ENCODE measurements around the gene RSF1.

Gene RSF1

DNA sequence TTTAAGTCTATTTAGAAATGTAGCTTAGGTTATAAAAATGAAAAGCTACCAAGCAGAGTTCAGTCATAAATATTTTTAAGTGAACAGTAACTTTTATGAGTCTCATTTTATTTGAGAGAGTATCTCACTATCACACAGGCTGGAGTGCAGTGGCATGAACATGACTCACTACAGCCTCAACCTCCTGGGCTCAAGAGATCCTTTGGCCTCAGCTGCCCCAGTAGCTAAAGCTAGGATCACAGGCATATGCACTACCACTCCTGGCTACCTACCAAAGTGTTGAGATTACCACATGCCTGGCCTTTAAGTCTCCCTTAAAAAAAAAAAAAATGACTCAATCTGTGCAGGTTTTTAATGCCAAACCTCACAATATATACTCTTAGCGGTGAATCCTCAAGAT, 148.3 kb downstream of the RSF1 start:
- Histone ChIP-seq H3K9me3 (ENCODE audit: control insufficient read depth in 5 of 5, low read length in 5 of 5) (no peaks in the 10 kb centered on the region), H3K9ac (ENCODE audit: low read length in 5 of 5) (no peak overlapping the region), H3K27ac (ENCODE audit: low read depth, low read length) (no peak overlapping the region), H3K4me1 (ENCODE audit: control insufficient read depth in 5 of 5, insufficient read depth in 5 of 5, low read length in 5 of 5) (no peaks in the 10 kb centered on the region), H3K36me3 (ENCODE audit: control insufficient read depth in 5 of 5, insufficient read depth in 5 of 5, low read length in 5 of 5) (peaks cover 48 to 91% (median 72%) of the 10 kb centered on the region in 5 donors), H3K4me3 (ENCODE audit: low read depth in 1 of 5, low read length in 5 of 5) (no peak overlapping the region), H3K27me3 (ENCODE audit: control insufficient read depth in 5 of 5, insufficient read depth in 4 of 5, low read length in 5 of 5) (no peaks in the 10 kb centered on the region)

DNA sequence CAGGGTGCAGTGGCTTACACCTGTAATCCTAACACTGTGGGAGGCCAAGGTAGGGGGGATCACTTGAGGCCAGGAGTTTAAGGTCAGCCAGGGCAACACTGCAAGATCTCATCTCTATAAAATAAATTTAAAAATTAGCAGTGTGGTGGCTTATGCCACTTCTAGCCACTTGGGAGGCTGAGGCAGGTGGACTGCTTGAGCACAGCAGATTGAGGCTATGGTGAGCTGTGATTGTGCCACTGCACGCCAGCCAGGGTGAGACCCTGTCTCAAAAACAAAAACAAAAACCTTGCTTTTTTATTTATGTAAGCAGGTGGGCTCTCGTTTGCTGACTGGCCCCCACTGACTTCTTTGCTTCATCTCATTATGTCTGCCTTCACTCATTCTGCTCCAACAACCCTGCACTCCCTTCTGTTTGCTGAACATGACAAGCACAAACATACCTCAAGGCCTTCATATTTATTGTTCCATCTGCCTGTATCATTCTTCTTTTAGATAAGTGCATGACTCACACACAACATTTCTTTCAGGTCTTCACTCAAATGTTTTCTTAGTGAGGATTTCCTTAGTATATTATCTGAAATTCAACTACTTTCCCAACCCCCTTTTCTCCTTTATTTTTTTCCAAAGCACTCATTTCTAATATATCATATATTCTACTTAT, 150.5 kb downstream of the RSF1 start:
- Histone ChIP-seq H3K9ac (ENCODE audit: low read length in 5 of 5) (no peak overlapping the region), H3K27ac (ENCODE audit: low read depth, low read length) (no peak overlapping the region), H3K36me3 (ENCODE audit: control insufficient read depth in 5 of 5, insufficient read depth in 5 of 5, low read length in 5 of 5) (peaks cover 39 to 81% (median 59%) of the 10 kb centered on the region in 5 donors), H3K4me3 (ENCODE audit: low read depth in 1 of 5, low read length in 5 of 5) (no peak overlapping the region), H3K4me1 (ENCODE audit: control insufficient read depth in 5 of 5, insufficient read depth in 5 of 5, low read length in 5 of 5) (no peaks in the 10 kb centered on the region), H3K9me3 (ENCODE audit: control insufficient read depth in 5 of 5, low read length in 5 of 5) (no peaks in the 10 kb centered on the region), H3K27me3 (ENCODE audit: control insufficient read depth in 5 of 5, insufficient read depth in 4 of 5, low read length in 5 of 5) (no peaks in the 10 kb centered on the region)

DNA sequence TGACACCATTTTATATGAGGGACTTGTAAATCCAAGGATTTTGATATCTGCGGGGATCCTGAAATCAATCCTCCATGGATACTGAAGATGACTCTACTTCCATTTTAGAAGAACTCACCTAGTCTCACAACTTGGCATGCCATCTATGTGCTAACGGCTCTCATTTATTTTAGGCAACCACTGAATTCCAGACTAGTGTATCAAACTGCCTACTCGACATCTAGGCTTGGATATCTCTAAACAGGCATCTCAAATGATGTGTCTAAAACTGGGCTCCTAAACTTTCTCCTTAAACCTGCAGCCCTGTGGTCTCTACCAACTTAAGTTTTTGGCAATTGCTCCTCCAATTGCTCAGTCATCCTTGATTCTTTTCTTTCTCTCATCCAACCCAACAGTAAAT, 151.8 kb downstream of the RSF1 start:
- no peaks in the 10 kb centered on the region for H3K9me3 ChIP-seq (ENCODE audit: control insufficient read depth in 5 of 5, low read length in 5 of 5)
- peaks cover 43 to 77% (median 52%) of the 10 kb centered on the region in 5 donors for H3K36me3 ChIP-seq (ENCODE audit: control insufficient read depth in 5 of 5, insufficient read depth in 5 of 5, low read length in 5 of 5)
- no peak overlapping the region for H3K27ac ChIP-seq (ENCODE audit: low read depth, low read length)
- no peak overlapping the region for H3K9ac ChIP-seq (ENCODE audit: low read length in 5 of 5)
- H3K4me1 ChIP-seq (ENCODE audit: control insufficient read depth in 5 of 5, insufficient read depth in 5 of 5, low read length in 5 of 5): no peaks in the 10 kb centered on the region
- no peak overlapping the region for H3K4me3 ChIP-seq (ENCODE audit: low read depth in 1 of 5, low read length in 5 of 5)
- no peaks in the 10 kb centered on the region for H3K27me3 ChIP-seq (ENCODE audit: control insufficient read depth in 5 of 5, insufficient read depth in 4 of 5, low read length in 5 of 5)

DNA sequence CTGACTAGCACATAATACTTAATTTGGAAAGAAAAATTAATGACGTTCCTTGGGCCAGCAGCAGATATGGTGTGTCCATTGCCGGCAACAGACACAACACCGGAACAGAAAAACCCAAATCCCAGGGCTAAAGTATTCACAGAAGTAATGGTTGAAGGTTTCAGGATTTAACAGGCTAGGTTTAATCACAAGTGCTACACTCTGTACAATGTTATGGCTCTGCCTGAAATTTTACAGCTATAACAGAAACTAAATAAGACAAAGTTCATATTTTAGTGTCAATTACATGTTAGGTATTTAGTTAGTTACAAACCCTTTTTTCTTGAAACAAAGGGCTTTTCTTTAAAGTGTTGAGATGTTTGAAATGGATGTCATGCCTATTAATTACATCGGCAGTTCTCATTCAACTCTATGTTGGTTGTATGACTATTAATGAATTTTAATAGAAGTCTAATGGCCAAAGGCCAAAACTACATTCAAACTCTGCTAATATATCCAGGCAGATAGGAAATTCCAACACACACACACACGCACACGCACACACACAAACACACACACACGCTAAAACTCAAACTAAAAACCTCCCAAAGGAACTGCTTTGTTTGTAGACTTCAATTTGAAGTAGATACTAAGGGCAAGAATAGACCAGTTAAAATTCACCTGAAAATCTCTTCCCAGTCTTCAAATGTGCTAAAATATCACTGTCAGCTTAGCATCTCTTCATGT, 155.1 kb downstream of the RSF1 start:
- no peak overlapping the region for H3K9ac ChIP-seq (ENCODE audit: low read length in 5 of 5)
- no peaks in the 10 kb centered on the region for H3K27me3 ChIP-seq (ENCODE audit: control insufficient read depth in 5 of 5, insufficient read depth in 4 of 5, low read length in 5 of 5)
- no peak overlapping the region for H3K27ac ChIP-seq (ENCODE audit: low read depth, low read length)
- peaks cover 33 to 52% (median 42%) of the 10 kb centered on the region in 5 donors for H3K36me3 ChIP-seq (ENCODE audit: control insufficient read depth in 5 of 5, insufficient read depth in 5 of 5, low read length in 5 of 5)
- no peak overlapping the region for H3K4me3 ChIP-seq (ENCODE audit: low read depth in 1 of 5, low read length in 5 of 5)
- H3K4me1 ChIP-seq (ENCODE audit: control insufficient read depth in 5 of 5, insufficient read depth in 5 of 5, low read length in 5 of 5): no peaks in the 10 kb centered on the region
- H3K9me3 ChIP-seq (ENCODE audit: control insufficient read depth in 5 of 5, low read length in 5 of 5): no peaks in the 10 kb centered on the region

DNA sequence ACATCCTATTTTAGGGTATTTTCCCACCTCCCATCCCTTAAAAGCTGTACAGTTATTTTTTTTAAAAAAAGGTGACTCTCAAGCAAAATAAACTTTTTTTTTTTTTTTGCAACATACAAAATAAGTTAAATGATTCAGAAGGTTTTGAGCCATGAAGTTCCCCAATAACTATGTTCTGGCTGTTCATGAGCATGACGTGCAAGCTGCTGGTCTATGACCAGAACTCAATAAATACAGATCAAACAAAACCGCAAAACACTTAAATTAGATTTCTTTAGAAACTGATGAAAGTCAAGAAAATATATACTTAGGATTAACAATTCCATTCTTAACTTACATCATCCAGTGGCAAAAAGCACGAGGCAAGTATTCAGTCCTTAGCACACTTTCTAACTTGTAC, 158.9 kb downstream of the RSF1 start:
- no peaks in the 10 kb centered on the region for H3K27me3 ChIP-seq (ENCODE audit: control insufficient read depth in 5 of 5, insufficient read depth in 4 of 5, low read length in 5 of 5)
- H3K9me3 ChIP-seq (ENCODE audit: control insufficient read depth in 5 of 5, low read length in 5 of 5): no peaks in the 10 kb centered on the region
- H3K4me3 ChIP-seq (ENCODE audit: low read depth in 1 of 5, low read length in 5 of 5): no peak overlapping the region
- H3K9ac ChIP-seq (ENCODE audit: low read length in 5 of 5): no peak overlapping the region
- H3K36me3 ChIP-seq (ENCODE audit: control insufficient read depth in 5 of 5, insufficient read depth in 5 of 5, low read length in 5 of 5): peaks cover 4 to 23% (median 6%) of the 10 kb centered on the region in 5 donors
- H3K27ac ChIP-seq (ENCODE audit: low read depth, low read length): no peak overlapping the region
- no peaks in the 10 kb centered on the region for H3K4me1 ChIP-seq (ENCODE audit: control insufficient read depth in 5 of 5, insufficient read depth in 5 of 5, low read length in 5 of 5)

DNA sequence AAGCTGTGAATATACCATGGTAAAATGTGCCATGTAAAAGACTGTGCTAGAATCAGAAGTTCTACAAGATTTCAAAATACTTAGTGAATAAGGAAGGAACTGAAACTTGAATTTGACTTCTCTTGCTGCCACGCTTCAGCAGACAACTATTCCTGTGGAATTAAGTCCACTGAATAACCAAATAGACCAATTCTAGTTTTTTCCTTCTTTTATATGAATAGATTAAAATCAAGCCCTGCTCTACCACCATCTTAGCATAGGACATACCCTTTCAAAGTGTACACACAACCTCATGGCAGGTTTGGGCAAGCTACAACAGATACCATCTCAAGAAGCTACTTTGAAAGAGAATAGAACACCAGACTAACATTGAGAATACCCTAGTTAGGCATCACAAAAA, 159.6 kb downstream of the RSF1 start:
- H3K9ac ChIP-seq (ENCODE audit: low read length in 5 of 5): no peak overlapping the region
- H3K9me3 ChIP-seq (ENCODE audit: control insufficient read depth in 5 of 5, low read length in 5 of 5): no peaks in the 10 kb centered on the region
- H3K4me3 ChIP-seq (ENCODE audit: low read depth in 1 of 5, low read length in 5 of 5): no peak overlapping the region
- H3K4me1 ChIP-seq (ENCODE audit: control insufficient read depth in 5 of 5, insufficient read depth in 5 of 5, low read length in 5 of 5): no peaks in the 10 kb centered on the region
- H3K27me3 ChIP-seq (ENCODE audit: control insufficient read depth in 5 of 5, insufficient read depth in 4 of 5, low read length in 5 of 5): no peaks in the 10 kb centered on the region
- H3K36me3 ChIP-seq (ENCODE audit: control insufficient read depth in 5 of 5, insufficient read depth in 5 of 5, low read length in 5 of 5): peaks cover 1 to 20% (median 6%) of the 10 kb centered on the region in 5 donors
- H3K27ac ChIP-seq (ENCODE audit: low read depth, low read length): no peak overlapping the region

DNA sequence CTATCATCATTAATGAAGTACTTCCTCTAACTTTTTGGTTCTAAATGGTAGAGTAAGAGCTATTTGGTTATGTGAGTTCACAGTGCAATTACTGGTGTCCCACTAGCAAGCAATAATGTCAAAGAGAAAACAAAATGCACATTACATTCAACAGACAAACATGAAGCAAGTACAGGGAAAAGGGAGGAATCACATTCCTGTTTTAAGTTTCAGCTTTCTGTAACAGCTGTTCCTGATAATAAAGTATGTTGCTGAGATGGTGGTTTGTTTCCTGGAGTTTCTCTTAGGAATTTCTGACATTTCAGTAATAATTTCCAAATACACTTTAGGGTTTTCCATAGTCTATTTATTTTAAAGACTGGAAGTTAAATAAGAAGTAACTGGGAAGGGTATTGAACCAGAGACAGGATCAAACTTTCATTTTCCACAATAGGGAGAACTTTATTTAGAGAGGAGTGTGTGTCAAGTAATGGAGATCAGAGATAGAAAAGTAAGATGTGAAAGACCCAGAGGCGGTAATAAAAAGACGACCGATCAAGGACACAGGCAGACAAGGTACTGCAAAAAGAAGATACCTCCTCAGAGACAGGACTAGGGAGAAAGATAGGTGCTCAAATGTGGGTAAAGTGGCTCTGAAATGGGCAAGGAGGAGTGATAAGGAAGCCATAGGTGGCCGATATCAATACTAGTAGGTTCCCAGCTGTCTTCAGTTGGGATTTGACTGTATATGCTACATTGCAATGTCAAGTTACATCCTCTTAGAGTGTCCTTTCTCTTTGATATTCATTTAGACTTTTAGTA, 162.1 kb downstream of the RSF1 start:
- no peak overlapping the region for H3K4me3 ChIP-seq (ENCODE audit: low read depth in 1 of 5, low read length in 5 of 5)
- H3K27me3 ChIP-seq (ENCODE audit: control insufficient read depth in 5 of 5, insufficient read depth in 4 of 5, low read length in 5 of 5): no peaks in the 10 kb centered on the region
- H3K4me1 ChIP-seq (ENCODE audit: control insufficient read depth in 5 of 5, insufficient read depth in 5 of 5, low read length in 5 of 5): no peaks in the 10 kb centered on the region
- H3K27ac ChIP-seq (ENCODE audit: low read depth, low read length): no peak overlapping the region
- H3K9ac ChIP-seq (ENCODE audit: low read length in 5 of 5): no peak overlapping the region
- H3K36me3 ChIP-seq (ENCODE audit: control insufficient read depth in 5 of 5, insufficient read depth in 5 of 5, low read length in 5 of 5): peaks cover 0 to 3% (median 0%) of the 10 kb centered on the region in 5 donors
- no peaks in the 10 kb centered on the region for H3K9me3 ChIP-seq (ENCODE audit: control insufficient read depth in 5 of 5, low read length in 5 of 5)

DNA sequence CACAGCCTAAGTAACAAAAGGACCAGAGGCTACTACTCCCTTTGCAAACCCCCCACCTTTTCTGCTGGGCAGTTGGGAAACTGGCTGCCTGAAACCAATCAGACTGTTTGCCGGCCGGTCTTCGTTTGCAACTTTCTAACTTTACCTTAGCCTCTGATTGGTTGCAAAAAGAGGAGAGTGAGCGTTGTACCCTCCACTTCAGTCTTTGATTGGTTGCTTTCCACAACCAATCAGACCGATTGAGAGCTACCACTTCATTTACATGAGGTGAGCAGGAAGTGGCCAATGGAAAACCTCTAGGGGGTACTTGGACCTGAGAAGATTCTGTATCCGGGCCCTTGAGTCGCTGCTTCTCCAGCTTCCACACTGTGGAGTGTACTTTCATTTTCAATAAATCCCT, 164.2 kb downstream of the RSF1 start:
- Histone ChIP-seq H3K27ac (ENCODE audit: low read depth, low read length) (no peak overlapping the region), H3K4me3 (ENCODE audit: low read depth in 1 of 5, low read length in 5 of 5) (no peak overlapping the region)

DNA sequence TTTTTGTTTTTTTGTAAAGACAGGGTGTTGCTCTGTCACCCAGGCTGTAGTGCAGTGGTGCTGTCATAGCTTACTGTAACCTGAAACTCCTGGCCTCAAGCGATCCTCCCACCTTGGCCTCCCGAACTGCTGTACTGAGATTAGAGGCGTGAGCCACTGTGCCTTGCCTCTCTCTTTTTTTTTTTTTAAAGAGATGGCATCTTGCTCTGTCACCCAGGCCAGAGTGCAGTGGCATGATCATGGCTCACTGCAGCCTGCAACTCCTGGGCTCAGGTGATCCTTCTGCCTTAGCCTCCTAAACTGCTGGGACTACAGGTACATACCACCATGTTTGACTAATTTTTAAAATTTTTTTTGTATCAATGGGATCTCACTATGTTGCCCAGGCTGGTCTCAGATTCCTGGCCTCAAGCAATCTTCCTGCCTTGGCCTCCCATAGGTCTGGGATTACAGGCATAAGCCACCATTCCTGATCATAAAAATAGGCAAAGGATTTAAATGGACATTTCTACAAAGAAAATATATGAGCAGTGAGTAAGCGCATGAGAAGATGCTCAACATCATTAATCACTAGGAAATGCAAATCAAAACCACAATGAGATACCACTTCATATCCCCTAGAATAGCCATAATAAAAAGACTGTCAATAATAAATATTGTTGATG, 165.6 kb downstream of the RSF1 start:
- Histone ChIP-seq H3K4me1 (ENCODE audit: control insufficient read depth in 5 of 5, insufficient read depth in 5 of 5, low read length in 5 of 5) (no peaks in the 10 kb centered on the region), H3K4me3 (ENCODE audit: low read depth in 1 of 5, low read length in 5 of 5) (no peak overlapping the region), H3K9ac (ENCODE audit: low read length in 5 of 5) (no peak overlapping the region), H3K9me3 (ENCODE audit: control insufficient read depth in 5 of 5, low read length in 5 of 5) (no peaks in the 10 kb centered on the region), H3K27ac (ENCODE audit: low read depth, low read length) (no peak overlapping the region), H3K36me3 (ENCODE audit: control insufficient read depth in 5 of 5, insufficient read depth in 5 of 5, low read length in 5 of 5) (no peaks in the 10 kb centered on the region), H3K27me3 (ENCODE audit: control insufficient read depth in 5 of 5, insufficient read depth in 4 of 5, low read length in 5 of 5) (no peaks in the 10 kb centered on the region)

More for the DNA sequence above, 164.2 kb downstream of the RSF1 start:
- Histone ChIP-seq H3K27me3 (ENCODE audit: control insufficient read depth in 5 of 5, insufficient read depth in 4 of 5, low read length in 5 of 5) (no peaks in the 10 kb centered on the region), H3K9ac (ENCODE audit: low read length in 5 of 5) (no peak overlapping the region), H3K9me3 (ENCODE audit: control insufficient read depth in 5 of 5, low read length in 5 of 5) (no peaks in the 10 kb centered on the region), H3K36me3 (ENCODE audit: control insufficient read depth in 5 of 5, insufficient read depth in 5 of 5, low read length in 5 of 5) (peaks cover 0 to 3% (median 0%) of the 10 kb centered on the region in 5 donors), H3K4me1 (ENCODE audit: control insufficient read depth in 5 of 5, insufficient read depth in 5 of 5, low read length in 5 of 5) (no peaks in the 10 kb centered on the region)

All from subcutaneous abdominal adipose tissue (tissue), 5 donors.